K562 (cell line): ENCODE measurements around the gene MFN1. TPM values are rescaled to one million over a fixed set of nuclear protein-coding genes. Genes with fewer than 3 reads are reported as not detected.

Experiments used
- ATAC-seq: fragments of 200-7000 bp; cut with Tn5 transposase; 3 replicates; pipeline ENCODE4 v1.9.1; 2020; ENCODE audit warnings: moderate library complexity
- BruUV-seq: library from RNA; stranded (reverse); fragments of 400-500 nt; replicated peaks from 2 replicates; lab custom pipeline; 2021; lab: Mats Ljungman, UMichigan
- CTCF ChIA-PET: fragments of 300-600 bp; formaldehyde crosslinking; extraction: SDS; loops from one replicate; lab custom pipeline; 2021; ENCODE audit warnings: low intra/inter-chr PET ratio; lab: Yijun Ruan, JAX
- POLR2A ChIA-PET: fragments of 300-600, 350-650 bp; sonication (Branson Sonifier 250); formaldehyde crosslinking; extraction: SDS; loops from one replicate; lab custom pipeline; 2021; ENCODE audit warnings: antibody characterized with exemption, inconsistent platforms; lab: Yijun Ruan, JAX
- DNase-seq, 4 experiments: peaks; one replicate each; pipeline versions ENCODE4 v3.0.0 to v3.0.0-alpha.2; 2011 to 2018; ENCODE audit warnings: low spot score in 3 of 4, mixed read lengths in 3 of 4; ENCODE audit errors: extremely low read depth in 1 of 4
- FAIRE-seq: peaks from 2 replicates; lab custom pipeline; 2011; peaks lifted over from hg19 to GRCh38; lab: Jason Lieb, UNC
- H2AFZ ChIP-seq: 2 replicates; pipeline ENCODE4 v1.6.0; 2011; ENCODE audit warnings: low read depth, low read length, control low read depth, inconsistent platforms
- H3K27ac ChIP-seq: fragments of 200-600 bp; 3 replicates; pipeline ENCODE4 v1.8.0; 2011; ENCODE audit warnings: low read depth, mild to moderate bottlenecking, control low read depth, inconsistent platforms, low read length, moderate library complexity, mixed read lengths; ENCODE audit errors: extremely low read depth
- H3K27me3 ChIP-seq, 2 experiments: fragments of 300-600 bp in 1 of 2; 2 replicates in 1 of 2; 3 replicates in 1 of 2; pipeline versions ENCODE4 v1.6.0 to v1.8.0; 2011; ENCODE audit warnings: inconsistent platforms in 2 of 2, low read length in 2 of 2, mild to moderate bottlenecking in 1 of 2, mixed read lengths in 1 of 2, moderate library complexity in 1 of 2; ENCODE audit not compliant: control insufficient read depth in 2 of 2, insufficient read depth in 2 of 2
- H3K36me3 ChIP-seq: fragments of 300-600 bp; 3 replicates; pipeline ENCODE4 v1.8.0; 2011; ENCODE audit warnings: mild to moderate bottlenecking, low read length, inconsistent platforms; ENCODE audit not compliant: control insufficient read depth, insufficient read depth
- H3K4me1 ChIP-seq, 2 experiments: fragments of 200-600 bp in 1 of 2; replicated peaks in 1 of 2; 2 replicates in 1 of 2; 3 replicates in 1 of 2; pipeline versions ENCODE4 v1.5.1 to v1.8.0; 2011; ENCODE audit warnings: inconsistent platforms in 2 of 2, low read length in 2 of 2, mild to moderate bottlenecking in 1 of 2, mixed read lengths in 1 of 2, moderate library complexity in 1 of 2; ENCODE audit not compliant: control insufficient read depth in 2 of 2, insufficient read depth in 2 of 2
- H3K4me2 ChIP-seq: 2 replicates; pipeline ENCODE4 v1.6.1; 2011; ENCODE audit warnings: low read length, control low read depth, inconsistent platforms, mixed read lengths; ENCODE audit not compliant: insufficient read depth
- H3K4me3 ChIP-seq: fragments of 200-600 bp; sonication (generic), shearing (Covaris generic); 2 replicates; pipeline ENCODE4 v1.5.1; 2016; ENCODE audit warnings: control low read depth, inconsistent platforms
- H3K79me2 ChIP-seq: fragments of 200-600 bp; 3 replicates; pipeline ENCODE4 v1.8.0; 2011; ENCODE audit warnings: low read length, inconsistent platforms; ENCODE audit not compliant: control insufficient read depth, insufficient read depth
- H3K9ac ChIP-seq, 2 experiments: 2 replicates each; pipeline versions ENCODE4 v1.6.0 to v1.6.1; 2011; ENCODE audit warnings: low read depth in 2 of 2, low read length in 2 of 2, control low read depth in 1 of 2, inconsistent platforms in 1 of 2, mild to moderate bottlenecking in 1 of 2, mixed read lengths in 1 of 2; ENCODE audit not compliant: insufficient read depth in 1 of 2
- H3K9me1 ChIP-seq: one replicate; pipeline ENCODE4 v1.6.0; 2011; ENCODE audit warnings: inconsistent platforms, mild to moderate bottlenecking, low read length, moderate library complexity; ENCODE audit not compliant: control insufficient read depth, insufficient read depth
- H3K9me3 ChIP-seq: replicated peaks from 2 replicates; pipeline ENCODE4 v1.5.1; 2011; ENCODE audit warnings: low read depth, low read length, inconsistent platforms; ENCODE audit not compliant: control insufficient read depth, insufficient read depth
- H4K20me1 ChIP-seq: replicated peaks from 2 replicates; pipeline ENCODE4 v1.6.1; 2011; ENCODE audit warnings: low read length, inconsistent platforms, mixed read lengths; ENCODE audit not compliant: control insufficient read depth, insufficient read depth
- CREB1 ChIP-seq, 2 experiments: sonication (generic) in 1 of 2; formaldehyde crosslinking in 1 of 2; IDR thresholded peaks; 2 replicates each; pipeline versions ENCODE4 v1.6.1 to v1.8.0; 2012 to 2022; ENCODE audit warnings: inconsistent platforms in 1 of 2, mild to moderate bottlenecking in 1 of 2, missing genetic modification reagents in 1 of 2, moderate library complexity in 1 of 2
- CTCF ChIP-seq, 3 experiments: IDR thresholded peaks in 2 of 3; conservative IDR thresholded peaks in 1 of 3; 2 replicates each; pipeline ENCODE4 v1.5.1; 2011 to 2012; ENCODE audit warnings: low read length in 3 of 3, mild to moderate bottlenecking in 3 of 3, control low read depth in 2 of 3, improper control_type of control experiment in 1 of 3, inconsistent platforms in 1 of 3, low read depth in 1 of 3, mixed read lengths in 1 of 3, moderate library complexity in 1 of 3; ENCODE audit not compliant: insufficient read depth in 2 of 3
- HMG20B ChIP-seq: fragments of 250-450 bp; sonication (Bioruptor Pico); IDR thresholded peaks from 2 replicates; pipeline ENCODE4 v1.5.0; 2021; ENCODE audit warnings: mild to moderate bottlenecking
- KDM4B ChIP-seq, 2 experiments: fragments of 450-650 bp in 1 of 2; sonication (generic) in 1 of 2; IDR thresholded peaks; 2 replicates each; pipeline ENCODE4 v1.6.1; 2016 to 2017; ENCODE audit warnings: borderline replicate concordance in 2 of 2, antibody characterized with exemption in 1 of 2, low read depth in 1 of 2, mild to moderate bottlenecking in 1 of 2
- MEF2A ChIP-seq: IDR thresholded peaks from 2 replicates; pipeline ENCODE4 v1.6.1; 2011; ENCODE audit warnings: low read depth, mild to moderate bottlenecking, low read length, moderate library complexity; ENCODE audit not compliant: control insufficient read depth
- RAD21 ChIP-seq, 2 experiments: fragments of 250-450 bp in 1 of 2; fragments of 450-650 bp in 1 of 2; sonication (Bioruptor Pico) in 1 of 2; formaldehyde crosslinking in 1 of 2; IDR thresholded peaks in 1 of 2; conservative IDR thresholded peaks in 1 of 2; 2 replicates each; pipeline versions ENCODE4 v1.4.0 to v1.8.0; 2020 to 2022; ENCODE audit warnings: mild to moderate bottlenecking in 2 of 2, moderate library complexity in 1 of 2
- ZHX1 ChIP-seq: fragments of 150-350 bp; conservative IDR thresholded peaks from 2 replicates; pipeline ENCODE4 v1.6.1; 2014; ENCODE audit warnings: low read length
- WGBS: fragments of 100-300 bp; shearing (Covaris generic); methylation state at CpG from one replicate; pipeline ENCODE4 v1.1.6; 2016; ENCODE audit warnings: low coverage, mixed read lengths; ENCODE audit not compliant: insufficient coverage; ENCODE audit errors: missing lambda C conversion rate; 5-methylcytosine and 5-hydroxymethylcytosine counted together
- in situ Hi-C: fragments of 300-500 bp; cut with MboI; formaldehyde crosslinking; loops from 4 replicates; pipeline ENCODE4 v1.15.0; 2018; ENCODE audit warnings: inconsistent platforms, mixed read lengths
- intact Hi-C: fragments of 100-400 bp; cut with micrococcal nuclease; formaldehyde crosslinking; loops from 2 replicates; pipeline ENCODE4 v1.14.2; 2022
- polyA plus RNA-seq, 8 experiments: library from polyadenylated mRNA; depleted of rRNA in 4 of 8; stranded (reverse) in 5 of 8; unstranded in 3 of 8; fragments of >200 nt; fragmentation: Nextera tagmentation in 2 of 8; fragmentation: Illumina TruSeq in 1 of 8; extraction: Ambion mirVana in 2 of 8; extraction: Trizol in 1 of 8; gene quantifications; 2 replicates each; pipeline versions ENCODE4 v1.2.1 to v1.2.3, GENCODE V29; 2011 to 2014; ENCODE audit warnings: inconsistent platforms in 1 of 8, missing spikeins in 1 of 8
- total RNA-seq, 7 experiments: library from RNA; depleted of rRNA in 6 of 7; stranded (reverse); fragments of >200 nt in 6 of 7; fragmentation: Illumina TruSeq in 2 of 7; extraction: Trizol in 2 of 7; gene quantifications; 2 replicates each; pipeline versions ENCODE4 v1.2.1 to v1.2.3, GENCODE V29; 2011 to 2021; ENCODE audit warnings: low replicate concordance in 1 of 7

MFN1 gene
- total and polyA plus RNA-seq, 9 of the 15 experiments (the other 6 are each of a cell fraction or from before 2014, with no cell fraction given) = 10.5 to 42.7 (median 22.6) TPM

GRCh38 chr3:179421500-179421899 lies 74.0 kb downstream of the MFN1 start:
- Histone ChIP-seq H2AFZ (no peak overlapping the region), H3K9ac (no peak overlapping the region), H3K79me2 (no peaks in the 10 kb centered on the region), H4K20me1 (no peaks in the 10 kb centered on the region), H3K9me3 (no peaks in the 10 kb centered on the region), H3K27me3 (no peaks in the 10 kb centered on the region), H3K36me3 (peaks cover 48% of the 10 kb centered on the region), H3K4me1 (no peaks in the 10 kb centered on the region), H3K27ac (no peak overlapping the region), H3K4me2 (no peak overlapping the region), H3K4me3 (no peak overlapping the region), H3K9me1 (no peaks in the 10 kb centered on the region)
- ATAC-seq (peak; percentile 71; the same call in 2 of the 3 replicates), FAIRE-seq (peak; percentile 81), DNase-seq (peak in 2 of 4 experiments; percentile 15 to 34)
- in situ Hi-C loops = no loop called here
- intact Hi-C loops = loop anchor here (1.0 kb wide), 1 partner anchor 137 kb away; no protein-coding TSS in a partner anchor
- WGBS = 75% methylated on average over 2 of the region's 2 CpGs
- POLR2A ChIA-PET = interaction anchor here (0.7 kb wide), 1 partner anchor 12 kb away, joined by 3 read pairs; no protein-coding TSS in a partner anchor
- BruUV-seq = no TSS peak
- CTCF ChIA-PET = interaction anchor here (0.7 to 1.7 kb wide), 3 partner anchors 137 to 143 kb away, joined by 3 to 10 read pairs (median 3); no protein-coding TSS in a partner anchor
- no peak for TF ChIP-seq ZHX1
- no peak for TF ChIP-seq HMG20B (CRISPR knock-in tag)
- no peak for TF ChIP-seq CREB1 (IDR thresholded peaks at IDR 0.05)
- TF ChIP-seq CREB1 (CRISPR knock-in tag; IDR thresholded peaks at IDR 0.05) = no peak
- TF ChIP-seq CTCF (IDR thresholded peaks at IDR 0.05 in 2 of 3, conservative IDR thresholded peaks at IDR 0.05 in 1 of 3; ENCODE audit: insufficient read depth in 2 of 3, low read depth in 1 of 3, low read length in 3 of 3) = peak; percentile 30 to 49 (median 35); a peak in 4 of 6 replicates
- TF ChIP-seq MEF2A = peak; percentile 43; the same call in 1 of the 2 replicates
- no peak for TF ChIP-seq KDM4B (IDR thresholded peaks at IDR 0.05; ENCODE audit: borderline replicate concordance in 2 of 2, low read depth in 1 of 2)
- peak; percentile 45 to 62 for TF ChIP-seq RAD21 (CRISPR knock-in tag; conservative IDR thresholded peaks at IDR 0.05 in 1 of 2, IDR thresholded peaks at IDR 0.05 in 1 of 2)
